Panc1 (cell line): ENCODE measurements around the gene PPFIA3. TPM values are rescaled to one million over a fixed set of nuclear protein-coding genes. Genes with fewer than 3 reads are reported as not detected.
A peak's percentile ranks its signal among the peaks of the same experiment; 100 is the strongest.

Experiments
- ATAC-seq: fragments of 200-7000 bp; cut with Tn5 transposase; 2 replicates; pipeline ENCODE4 v1.9.1; 2020; ENCODE audit warnings: mild to moderate bottlenecking, moderate library complexity
- BruUV-seq: library from RNA; stranded (reverse); fragments of 400-500 nt; replicated peaks from 2 replicates; lab custom pipeline; 2021; lab: Mats Ljungman, UMichigan
- CTCF ChIA-PET: fragments of 300-600 bp; sonication (Branson Sonifier 250); formaldehyde crosslinking; loops from one replicate; lab custom pipeline; 2022; ENCODE audit warnings: antibody characterized with exemption; lab: Charles Lee
- POLR2A ChIA-PET: fragments of 300-600 bp; sonication (Branson Sonifier 250); formaldehyde crosslinking; loops from one replicate; lab custom pipeline; 2022; ENCODE audit warnings: antibody characterized with exemption; lab: Charles Lee
- DNase-seq: peaks from one replicate; pipeline ENCODE4 v3.0.0-alpha.2; 2010; ENCODE audit warnings: low read depth, low spot score
- H3K27ac ChIP-seq: 2 replicates; pipeline ENCODE4 v1.5.1; 2011; ENCODE audit warnings: mild to moderate bottlenecking, low read length, inconsistent platforms
- H3K27me3 ChIP-seq: fragments of 200-500 bp; sonication (Bioruptor generic); 2 replicates; pipeline ENCODE4 v1.6.0; 2014; ENCODE audit warnings: low read length, inconsistent platforms; ENCODE audit not compliant: control insufficient read depth, insufficient read depth
- H3K36me3 ChIP-seq: fragments of 200-500 bp; sonication (Bioruptor generic); 2 replicates; pipeline ENCODE4 v1.5.1; 2014; ENCODE audit warnings: inconsistent platforms, mild to moderate bottlenecking, low read length, moderate library complexity; ENCODE audit not compliant: control insufficient read depth, insufficient read depth
- H3K4me1 ChIP-seq: 2 replicates; pipeline ENCODE4 v1.5.1; 2011; ENCODE audit warnings: inconsistent platforms, mild to moderate bottlenecking, low read length, moderate library complexity; ENCODE audit not compliant: control insufficient read depth, insufficient read depth
- H3K4me3 ChIP-seq, 2 experiments: 2 replicates each; pipeline ENCODE4 v1.5.1; 2011 to 2012; ENCODE audit warnings: low read depth in 2 of 2, low read length in 2 of 2, mild to moderate bottlenecking in 2 of 2, inconsistent platforms in 1 of 2, moderate library complexity in 1 of 2
- H3K9me3 ChIP-seq: fragments of 200-500 bp; sonication (Bioruptor generic); 2 replicates; pipeline ENCODE4 v1.5.1; 2014; ENCODE audit warnings: low read depth, mild to moderate bottlenecking, inconsistent platforms, low read length, moderate library complexity; ENCODE audit not compliant: control insufficient read depth, insufficient read depth
- CTCF ChIP-seq: fragments of 450-650 bp; IDR thresholded peaks from 2 replicates; pipeline ENCODE4 v1.5.1; 2017; ENCODE audit warnings: mild to moderate bottlenecking
- POLR2AphosphoS5 ChIP-seq: IDR thresholded peaks from 2 replicates; pipeline ENCODE4 v1.6.1; 2012; ENCODE audit warnings: mild to moderate bottlenecking, low read depth, low read length, moderate library complexity
- REST ChIP-seq, 2 experiments: IDR thresholded peaks; 2 replicates each; pipeline ENCODE4 v1.6.1; 2011 to 2012; ENCODE audit warnings: low read depth in 2 of 2, control low read depth in 1 of 2, low read length in 1 of 2, mild to moderate bottlenecking in 1 of 2, moderate library complexity in 1 of 2; ENCODE audit not compliant: insufficient read depth in 1 of 2
- SIN3A ChIP-seq: IDR thresholded peaks from 2 replicates; pipeline ENCODE4 v1.6.1; 2012; ENCODE audit warnings: low read depth, mild to moderate bottlenecking, low read length, moderate library complexity, borderline replicate concordance; ENCODE audit not compliant: insufficient read depth
- TCF7L2 ChIP-seq: IDR thresholded peaks from 2 replicates; pipeline ENCODE4 v1.6.1; 2011; ENCODE audit warnings: mild to moderate bottlenecking, low read depth, low read length, inconsistent platforms
- in situ Hi-C: cut with HindIII; loops from 2 replicates; pipeline ENCODE4 v1.10.0; 2016; ENCODE audit warnings: low sequenced_read_pairs, low pct_unique_long_range_greater_than_20kb
- intact Hi-C: fragments of 100-400 bp; cut with micrococcal nuclease; formaldehyde crosslinking; loops from one replicate; pipeline ENCODE4 v1.10.0; 2022; ENCODE audit not compliant: unreplicated experiment
- total RNA-seq: library from RNA; stranded (reverse); gene quantifications from one replicate; pipeline ENCODE4 v1.2.1, GENCODE V29; 2021; ENCODE audit not compliant: unreplicated experiment

PPFIA3 gene
- total RNA-seq, 1 experiment from 2014 or later, result 21.7 TPM

GRCh38 chr19:49104229-49104864, 15.0 kb upstream of the PPFIA3 start:
- Histone ChIP-seq H3K27ac (no peak overlapping the region), H3K27me3 (no peaks in the 10 kb centered on the region), H3K36me3 (peaks cover 3% of the 10 kb centered on the region; the same call in 1 of the 2 replicates), H3K9me3 (no peaks in the 10 kb centered on the region), H3K4me1 (no peaks in the 10 kb centered on the region), H3K4me3 (no peak overlapping the region)
- ChIA-PET POLR2A (no interaction called here), CTCF (no interaction called here)
- in situ Hi-C loops, result no loop called here
- TF ChIP-seq REST (IDR thresholded peaks at IDR 0.05; ENCODE audit: insufficient read depth in 1 of 2, low read depth in 2 of 2, low read length in 1 of 2), result no peak
- TF ChIP-seq SIN3A, result no peak
- TF ChIP-seq CTCF, result no peak
- TF ChIP-seq TCF7L2, result no peak
- no peak for TF ChIP-seq POLR2AphosphoS5
- no TSS peak for BruUV-seq
- DNase-seq (no peak), ATAC-seq (no peak)
- intact Hi-C loops, result no loop called here

- H3K4me1 ChIP-seq, result no peaks in the 10 kb centered on the region
- no TSS peak for BruUV-seq
- ChIA-PET POLR2A (no interaction called here), CTCF (interaction anchor here (0.6 kb wide), 1 partner anchor 9 kb away, joined by 3 read pairs; no protein-coding TSS in a partner anchor)
- H3K4me3 ChIP-seq, result no peak overlapping the region
- no peaks in the 10 kb centered on the region; the same call in 1 of the 2 replicates for H3K36me3 ChIP-seq
- DNase-seq (no peak), ATAC-seq (peak; percentile 59; the same call in 1 of the 2 replicates)
- in situ Hi-C loops, result no loop called here
- H3K27me3 ChIP-seq, result no peaks in the 10 kb centered on the region
- H3K9me3 ChIP-seq, result no peaks in the 10 kb centered on the region
- peak; percentile 85 for TF ChIP-seq CTCF
- TF ChIP-seq POLR2AphosphoS5, result no peak
- no peak overlapping the region for H3K27ac ChIP-seq
- intact Hi-C loops, result no loop called here
Measured at GRCh38 chr19:49106648-49107135, 12.7 kb upstream of the PPFIA3 start.
